ENCODE measurements around the gene TNRC18.

Gene TNRC18

GRCh38 chr7:5345171-5345570 is 78.5 kb downstream of the TNRC18 start:
- Histone ChIP-seq H3K18ac (ENCODE audit: low read length) (no peak overlapping the region), H3K4me2 (ENCODE audit: low read length) (no peak overlapping the region), H3K27ac (ENCODE audit: low read depth, low read length) (no peak overlapping the region), H2AK5ac (ENCODE audit: low read length) (no peak overlapping the region), H3K79me1 (ENCODE audit: low read length) (no peaks in the 10 kb centered on the region), H3K79me2 (ENCODE audit: control insufficient read depth, insufficient read depth, low read length) (no peaks in the 10 kb centered on the region), H3K4ac (ENCODE audit: low read depth, low read length) (no peak overlapping the region), H2BK5ac (ENCODE audit: low read length) (no peak overlapping the region), H3K36me3 (ENCODE audit: control insufficient read depth, insufficient read depth, low read length) (peaks cover 2% of the 10 kb centered on the region), H3K4me1 (ENCODE audit: control insufficient read depth, low read depth, low read length) (peaks cover 2% of the 10 kb centered on the region), H3K27me3 (ENCODE audit: insufficient read depth, low read length, poor library complexity) (peaks cover 4% of the 10 kb centered on the region), H3K9ac (ENCODE audit: low read length) (no peak overlapping the region), H2BK15ac (replicated peaks; ENCODE audit: low read depth) (no peak overlapping the region), H4K5ac (ENCODE audit: low read length) (no peak overlapping the region), H3K56ac (ENCODE audit: low read length) (no peak overlapping the region), H4K8ac (ENCODE audit: low read depth, low read length) (no peak overlapping the region), H3K23ac (ENCODE audit: low read length) (no peak overlapping the region), H2BK120ac (ENCODE audit: low read depth, low read length) (no peak overlapping the region), H3K4me3 (ENCODE audit: low read length) (no peak overlapping the region)
- DNase-seq: no peak
- WGBS (ENCODE audit: extremely low coverage, insufficient coverage, low lambda C conversion rate): no CpG with 5 or more reads among the region's 13 CpGs

DNA sequence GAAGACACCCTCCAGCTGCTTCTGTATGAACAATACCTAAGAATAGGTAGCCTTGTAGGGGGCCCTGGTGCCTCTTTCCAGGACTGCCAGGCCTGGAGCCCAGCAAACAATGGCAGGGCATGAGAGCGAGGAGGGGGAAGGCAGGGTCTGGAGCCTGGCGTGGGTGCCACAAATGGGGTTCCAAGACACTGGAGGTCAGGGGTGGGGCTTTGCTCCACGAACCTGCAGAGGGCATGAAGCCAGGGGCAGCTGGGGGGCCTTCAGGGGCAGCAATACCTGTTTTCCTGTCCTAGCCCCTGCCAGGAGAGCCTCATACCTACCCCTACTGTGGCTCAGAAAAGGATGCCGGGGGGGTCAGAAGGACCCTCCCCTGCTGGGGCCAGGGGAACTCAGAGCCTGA is 79.3 kb downstream of the TNRC18 start:
- no CpG with 5 or more reads among the region's 4 CpGs for WGBS (ENCODE audit: extremely low coverage, insufficient coverage, low lambda C conversion rate)
- H3K79me1 ChIP-seq (ENCODE audit: low read length): no peaks in the 10 kb centered on the region
- H2AK5ac ChIP-seq (ENCODE audit: low read length): no peak overlapping the region
- no peak overlapping the region for H3K4me3 ChIP-seq (ENCODE audit: low read length)
- no peak overlapping the region for H3K18ac ChIP-seq (ENCODE audit: low read length)
- H3K36me3 ChIP-seq (ENCODE audit: control insufficient read depth, insufficient read depth, low read length): peaks cover 2% of the 10 kb centered on the region
- H3K27ac ChIP-seq (ENCODE audit: low read depth, low read length): no peak overlapping the region
- peaks cover 2% of the 10 kb centered on the region for H3K4me1 ChIP-seq (ENCODE audit: control insufficient read depth, low read depth, low read length)
- no peak for DNase-seq
- H3K23ac ChIP-seq (ENCODE audit: low read length): no peak overlapping the region
- no peak overlapping the region for H2BK15ac ChIP-seq (replicated peaks; ENCODE audit: low read depth)
- no peak overlapping the region for H4K8ac ChIP-seq (ENCODE audit: low read depth, low read length)
- no peak overlapping the region for H3K4ac ChIP-seq (ENCODE audit: low read depth, low read length)
- no peak overlapping the region for H2BK5ac ChIP-seq (ENCODE audit: low read length)
- no peak overlapping the region for H3K9ac ChIP-seq (ENCODE audit: low read length)
- H2BK120ac ChIP-seq (ENCODE audit: low read depth, low read length): no peak overlapping the region
- H3K4me2 ChIP-seq (ENCODE audit: low read length): no peak overlapping the region
- H3K27me3 ChIP-seq (ENCODE audit: insufficient read depth, low read length, poor library complexity): peaks cover 2% of the 10 kb centered on the region
- H3K79me2 ChIP-seq (ENCODE audit: control insufficient read depth, insufficient read depth, low read length): no peaks in the 10 kb centered on the region
- H3K56ac ChIP-seq (ENCODE audit: low read length): no peak overlapping the region
- H4K5ac ChIP-seq (ENCODE audit: low read length): no peak overlapping the region

GRCh38 chr7:5343884-5344283 is 79.8 kb downstream of the TNRC18 start:
- H2BK15ac ChIP-seq (replicated peaks; ENCODE audit: low read depth): no peak overlapping the region
- no peak overlapping the region for H3K4me2 ChIP-seq (ENCODE audit: low read length)
- no peaks in the 10 kb centered on the region for H3K4me1 ChIP-seq (ENCODE audit: control insufficient read depth, low read depth, low read length)
- H3K56ac ChIP-seq (ENCODE audit: low read length): no peak overlapping the region
- no peak overlapping the region for H3K9ac ChIP-seq (ENCODE audit: low read length)
- no peak overlapping the region for H3K4me3 ChIP-seq (ENCODE audit: low read length)
- no peak overlapping the region for H3K4ac ChIP-seq (ENCODE audit: low read depth, low read length)
- no CpG with 5 or more reads among the region's 2 CpGs for WGBS (ENCODE audit: extremely low coverage, insufficient coverage, low lambda C conversion rate)
- H3K79me1 ChIP-seq (ENCODE audit: low read length): no peaks in the 10 kb centered on the region
- no peak overlapping the region for H2BK5ac ChIP-seq (ENCODE audit: low read length)
- H4K8ac ChIP-seq (ENCODE audit: low read depth, low read length): no peak overlapping the region
- H3K79me2 ChIP-seq (ENCODE audit: control insufficient read depth, insufficient read depth, low read length): no peaks in the 10 kb centered on the region
- no peak overlapping the region for H3K23ac ChIP-seq (ENCODE audit: low read length)
- no peak overlapping the region for H3K27ac ChIP-seq (ENCODE audit: low read depth, low read length)
- peaks cover 2% of the 10 kb centered on the region for H3K36me3 ChIP-seq (ENCODE audit: control insufficient read depth, insufficient read depth, low read length)
- no peak overlapping the region for H4K5ac ChIP-seq (ENCODE audit: low read length)
- H2AK5ac ChIP-seq (ENCODE audit: low read length): no peak overlapping the region
- H3K18ac ChIP-seq (ENCODE audit: low read length): no peak overlapping the region
- no peak for DNase-seq
- no peak overlapping the region for H2BK120ac ChIP-seq (ENCODE audit: low read depth, low read length)
- no peaks in the 10 kb centered on the region for H3K27me3 ChIP-seq (ENCODE audit: insufficient read depth, low read length, poor library complexity)

- no CpG with 5 or more reads among the region's 6 CpGs for WGBS (ENCODE audit: extremely low coverage, insufficient coverage, low lambda C conversion rate)
- Histone ChIP-seq H3K18ac (ENCODE audit: low read length) (no peak overlapping the region), H3K36me3 (ENCODE audit: control insufficient read depth, insufficient read depth, low read length) (peaks cover 2% of the 10 kb centered on the region), H2BK15ac (replicated peaks; ENCODE audit: low read depth) (no peak overlapping the region), H4K5ac (ENCODE audit: low read length) (no peak overlapping the region), H2AK5ac (ENCODE audit: low read length) (no peak overlapping the region), H3K9ac (ENCODE audit: low read length) (no peak overlapping the region), H3K4me1 (ENCODE audit: control insufficient read depth, low read depth, low read length) (no peaks in the 10 kb centered on the region), H3K23ac (ENCODE audit: low read length) (no peak overlapping the region), H3K56ac (ENCODE audit: low read length) (no peak overlapping the region), H3K4me3 (ENCODE audit: low read length) (no peak overlapping the region), H3K27ac (ENCODE audit: low read depth, low read length) (no peak overlapping the region), H3K4me2 (ENCODE audit: low read length) (no peak overlapping the region), H4K8ac (ENCODE audit: low read depth, low read length) (no peak overlapping the region), H3K27me3 (ENCODE audit: insufficient read depth, low read length, poor library complexity) (no peaks in the 10 kb centered on the region), H2BK5ac (ENCODE audit: low read length) (no peak overlapping the region), H3K79me1 (ENCODE audit: low read length) (no peaks in the 10 kb centered on the region), H2BK120ac (ENCODE audit: low read depth, low read length) (no peak overlapping the region), H3K4ac (ENCODE audit: low read depth, low read length) (no peak overlapping the region), H3K79me2 (ENCODE audit: control insufficient read depth, insufficient read depth, low read length) (no peaks in the 10 kb centered on the region)
- no peak for DNase-seq
These were observed 81.0 kb downstream of the TNRC18 start for GRCh38 chr7:5342631-5343030.

GRCh38 chr7:5339955-5340354 is 83.7 kb downstream of the TNRC18 start:
- no peak overlapping the region for H3K18ac ChIP-seq (ENCODE audit: low read length)
- no CpG with 5 or more reads among the region's 2 CpGs for WGBS (ENCODE audit: extremely low coverage, insufficient coverage, low lambda C conversion rate)
- H3K27me3 ChIP-seq (ENCODE audit: insufficient read depth, low read length, poor library complexity): no peaks in the 10 kb centered on the region
- H3K4me3 ChIP-seq (ENCODE audit: low read length): no peak overlapping the region
- H2BK15ac ChIP-seq (replicated peaks; ENCODE audit: low read depth): no peak overlapping the region
- no peak overlapping the region for H2BK120ac ChIP-seq (ENCODE audit: low read depth, low read length)
- H3K79me2 ChIP-seq (ENCODE audit: control insufficient read depth, insufficient read depth, low read length): no peaks in the 10 kb centered on the region
- no peak overlapping the region for H3K4me2 ChIP-seq (ENCODE audit: low read length)
- DNase-seq: no peak
- H2BK5ac ChIP-seq (ENCODE audit: low read length): no peak overlapping the region
- no peak overlapping the region for H4K8ac ChIP-seq (ENCODE audit: low read depth, low read length)
- H3K23ac ChIP-seq (ENCODE audit: low read length): no peak overlapping the region
- H3K27ac ChIP-seq (ENCODE audit: low read depth, low read length): no peak overlapping the region
- no peaks in the 10 kb centered on the region for H3K79me1 ChIP-seq (ENCODE audit: low read length)
- no peak overlapping the region for H2AK5ac ChIP-seq (ENCODE audit: low read length)
- H3K9ac ChIP-seq (ENCODE audit: low read length): no peak overlapping the region
- peaks cover 2% of the 10 kb centered on the region for H3K36me3 ChIP-seq (ENCODE audit: control insufficient read depth, insufficient read depth, low read length)
- no peak overlapping the region for H3K56ac ChIP-seq (ENCODE audit: low read length)
- H3K4ac ChIP-seq (ENCODE audit: low read depth, low read length): no peak overlapping the region
- no peaks in the 10 kb centered on the region for H3K4me1 ChIP-seq (ENCODE audit: control insufficient read depth, low read depth, low read length)
- no peak overlapping the region for H4K5ac ChIP-seq (ENCODE audit: low read length)

GRCh38 chr7:5337047-5337446 is 86.6 kb downstream of the TNRC18 start:
- no peak overlapping the region for H4K8ac ChIP-seq (ENCODE audit: low read depth, low read length)
- no peak overlapping the region for H3K4ac ChIP-seq (ENCODE audit: low read depth, low read length)
- WGBS (ENCODE audit: extremely low coverage, insufficient coverage, low lambda C conversion rate): no CpG with 5 or more reads among the region's 11 CpGs
- H3K79me1 ChIP-seq (ENCODE audit: low read length): no peaks in the 10 kb centered on the region
- H2BK120ac ChIP-seq (ENCODE audit: low read depth, low read length): no peak overlapping the region
- H3K4me3 ChIP-seq (ENCODE audit: low read length): no peak overlapping the region
- H3K9ac ChIP-seq (ENCODE audit: low read length): no peak overlapping the region
- H2BK5ac ChIP-seq (ENCODE audit: low read length): no peak overlapping the region
- no peak overlapping the region for H3K27ac ChIP-seq (ENCODE audit: low read depth, low read length)
- no peaks in the 10 kb centered on the region for H3K27me3 ChIP-seq (ENCODE audit: insufficient read depth, low read length, poor library complexity)
- H3K56ac ChIP-seq (ENCODE audit: low read length): no peak overlapping the region
- H4K5ac ChIP-seq (ENCODE audit: low read length): no peak overlapping the region
- no peak overlapping the region for H2BK15ac ChIP-seq (replicated peaks; ENCODE audit: low read depth)
- no peaks in the 10 kb centered on the region for H3K36me3 ChIP-seq (ENCODE audit: control insufficient read depth, insufficient read depth, low read length)
- no peak for DNase-seq
- no peak overlapping the region for H2AK5ac ChIP-seq (ENCODE audit: low read length)
- H3K4me1 ChIP-seq (ENCODE audit: control insufficient read depth, low read depth, low read length): no peaks in the 10 kb centered on the region
- H3K4me2 ChIP-seq (ENCODE audit: low read length): no peak overlapping the region
- H3K79me2 ChIP-seq (ENCODE audit: control insufficient read depth, insufficient read depth, low read length): no peaks in the 10 kb centered on the region
- no peak overlapping the region for H3K23ac ChIP-seq (ENCODE audit: low read length)
- H3K18ac ChIP-seq (ENCODE audit: low read length): no peak overlapping the region
